Endothelial cell of umbilical vein (primary cell): ENCODE data around the gene SUGCT. TPM values are rescaled to one million over a fixed set of nuclear protein-coding genes. Genes with fewer than 3 reads are reported as not detected.
"Not testable (repeated sequence)": the region's sequence is repeated elsewhere in the genome, so short reads cannot be mapped to it uniquely, and the experiment has no call there.

Source experiments
- BruUV-seq: library from RNA; stranded (reverse); fragments of 400-500 nt; replicated peaks from 2 replicates; lab custom pipeline; 2021; lab: Mats Ljungman, UMichigan
- CTCF ChIA-PET: fragments of 300-600, 350-600 bp; sonication (Branson Sonifier 250); formaldehyde crosslinking; loops from one replicate; lab custom pipeline; 2021; ENCODE audit warnings: antibody characterized with exemption, inconsistent platforms; lab: Charles Lee
- POLR2A ChIA-PET: fragments of 300-600, 350-600 bp; sonication (Branson Sonifier 250); formaldehyde crosslinking; loops from one replicate; lab custom pipeline; 2021; ENCODE audit warnings: antibody characterized with exemption, inconsistent platforms; lab: Charles Lee
- DNase-seq: peaks from one replicate; pipeline ENCODE4 v3.0.0-alpha.2; 2011; ENCODE audit warnings: low read depth, low spot score
- FAIRE-seq: peaks from 2 replicates; lab custom pipeline; 2011; peaks lifted over from hg19 to GRCh38; lab: Jason Lieb, UNC
- H2AFZ ChIP-seq: 2 replicates; pipeline ENCODE4 v1.6.0; 2012; ENCODE audit warnings: low read depth, low read length, control low read depth, inconsistent platforms
- H3K27ac ChIP-seq: 2 replicates; pipeline ENCODE4 v1.5.1; 2011; ENCODE audit warnings: low read depth, mild to moderate bottlenecking, control low read depth, low read length, moderate library complexity; ENCODE audit not compliant: insufficient read depth
- H3K27me3 ChIP-seq, 2 experiments: 2 replicates each; pipeline versions ENCODE4 v1.6.0 to v1.6.1; 2011; ENCODE audit warnings: low read length in 2 of 2, mixed read lengths in 1 of 2; ENCODE audit not compliant: control insufficient read depth in 2 of 2, insufficient read depth in 2 of 2
- H3K36me3 ChIP-seq, 2 experiments: 2 replicates in 1 of 2; 3 replicates in 1 of 2; pipeline ENCODE4 v1.5.1; 2011; ENCODE audit warnings: low read length in 2 of 2, mild to moderate bottlenecking in 1 of 2, moderate library complexity in 1 of 2; ENCODE audit not compliant: control insufficient read depth in 2 of 2, insufficient read depth in 2 of 2; ENCODE audit errors: extremely low read depth in 1 of 2
- H3K4me1 ChIP-seq: 3 replicates; pipeline ENCODE4 v1.5.1; 2011; ENCODE audit warnings: mild to moderate bottlenecking, low read length; ENCODE audit not compliant: control insufficient read depth, insufficient read depth; ENCODE audit errors: extremely low read depth
- H3K4me2 ChIP-seq: 2 replicates; pipeline ENCODE4 v1.6.1; 2011; ENCODE audit warnings: low read length, control low read depth, mixed read lengths; ENCODE audit not compliant: insufficient read depth
- H3K4me3 ChIP-seq, 3 experiments: fragments of 200-600 bp in 1 of 3; sonication (generic), shearing (Covaris generic) in 1 of 3; replicated peaks in 1 of 3; 2 replicates each; pipeline ENCODE4 v1.5.1; 2011 to 2016; ENCODE audit warnings: control low read depth in 3 of 3, low read length in 3 of 3, mild to moderate bottlenecking in 2 of 3, inconsistent platforms in 1 of 3, low read depth in 1 of 3, moderate library complexity in 1 of 3; ENCODE audit not compliant: insufficient read depth in 1 of 3
- H3K79me2 ChIP-seq: 2 replicates; pipeline ENCODE4 v1.6.0; 2012; ENCODE audit warnings: low read length, inconsistent platforms; ENCODE audit not compliant: control insufficient read depth, insufficient read depth
- H3K9ac ChIP-seq: replicated peaks from 2 replicates; pipeline ENCODE3; 2011; ENCODE audit warnings: low read length, control low read depth; ENCODE audit not compliant: insufficient read depth; ENCODE audit errors: extremely low read depth
- H3K9me1 ChIP-seq: replicated peaks from 3 replicates; pipeline ENCODE4 v1.6.0; 2011; ENCODE audit warnings: mild to moderate bottlenecking, low read length; ENCODE audit not compliant: control insufficient read depth, insufficient read depth; ENCODE audit errors: extremely low read depth
- H3K9me3 ChIP-seq: replicated peaks from 2 replicates; pipeline ENCODE4 v1.5.1; 2012; ENCODE audit warnings: low read length, inconsistent platforms; ENCODE audit not compliant: control insufficient read depth, insufficient read depth
- H4K20me1 ChIP-seq: replicated peaks from 2 replicates; pipeline ENCODE3; 2011; ENCODE audit warnings: mild to moderate bottlenecking, low read length; ENCODE audit not compliant: control insufficient read depth, insufficient read depth; ENCODE audit errors: extremely low read depth
- CTCF ChIP-seq, 2 donors: IDR thresholded peaks; 1 replicate in 1 of 2; 2 replicates in 1 of 2; pipeline ENCODE4 v1.5.1; 2011; ENCODE audit warnings: low read length in 2 of 2, mild to moderate bottlenecking in 2 of 2, moderate library complexity in 2 of 2, control low read depth in 1 of 2, inconsistent platforms in 1 of 2, low read depth in 1 of 2; ENCODE audit not compliant: insufficient read depth in 1 of 2; ENCODE audit errors: extremely low read depth in 1 of 2
- EZH2 ChIP-seq: IDR thresholded peaks from 2 replicates; pipeline ENCODE4 v1.6.1; 2012; ENCODE audit warnings: borderline replicate concordance, low read depth, mild to moderate bottlenecking, moderate library complexity, low read length, inconsistent platforms; ENCODE audit not compliant: severe bottlenecking
- FOS ChIP-seq: IDR thresholded peaks from 2 replicates; pipeline ENCODE4 v1.6.1; 2011; ENCODE audit warnings: mild to moderate bottlenecking, low read length, moderate library complexity, borderline replicate concordance; ENCODE audit not compliant: insufficient read depth
- GATA2 ChIP-seq: IDR thresholded peaks from 2 replicates; pipeline ENCODE4 v1.7.0; 2011; ENCODE audit warnings: low read depth, mild to moderate bottlenecking, moderate library complexity, mixed read lengths, low read length; ENCODE audit not compliant: insufficient read length, insufficient read depth
- JUN ChIP-seq: IDR thresholded peaks from 2 replicates; pipeline ENCODE4 v1.6.1; 2011; ENCODE audit warnings: borderline replicate concordance, low read depth; ENCODE audit not compliant: insufficient read length, insufficient read depth
- MAX ChIP-seq: IDR thresholded peaks from 2 replicates; pipeline ENCODE4 v1.6.1; 2011; ENCODE audit not compliant: insufficient read depth, insufficient read length
- MYC ChIP-seq: IDR thresholded peaks from one replicate; pipeline ENCODE4 v1.6.1; 2011; ENCODE audit warnings: mild to moderate bottlenecking, low read depth, low read length
- POLR2A ChIP-seq: IDR thresholded peaks from 2 replicates; pipeline ENCODE4 v1.6.1; 2012; ENCODE audit warnings: low read depth, mild to moderate bottlenecking, control low read depth, low read length
- POLR2AphosphoS5 ChIP-seq: IDR thresholded peaks from 2 replicates; pipeline ENCODE4 v1.6.1; 2012; ENCODE audit warnings: low read depth, mild to moderate bottlenecking, control low read depth, low read length, moderate library complexity; ENCODE audit not compliant: insufficient read depth
- dilution Hi-C: fragments of 300-500 bp; cut with MboI; formaldehyde crosslinking; loops from one replicate; pipeline ENCODE4 v1.15.0; 2019; ENCODE audit warnings: low sequenced_read_pairs; ENCODE audit not compliant: extremely low pct_ligation_motif_present
- intact Hi-C: fragments of 100-400 bp; cut with micrococcal nuclease; formaldehyde crosslinking; loops from one replicate; pipeline ENCODE4 v1.10.0; 2022
- polyA plus RNA-seq, 4 experiments: library from polyadenylated mRNA; depleted of rRNA in 3 of 4; stranded (reverse) in 3 of 4; unstranded in 1 of 4; fragments of >200 nt; gene quantifications; 2 replicates each; pipeline versions ENCODE4 v1.2.1 to v1.2.3, GENCODE V29; 2011 to 2012; ENCODE audit warnings: missing spikeins in 1 of 4
- total RNA-seq: library from RNA; stranded (reverse); gene quantifications from 2 replicates; pipeline ENCODE4 v1.2.3, GENCODE V29; 2021

SUGCT gene
- total and polyA plus RNA-seq, 2 donors (not counting 3 experiments of a cell fraction or from before 2014, with no cell fraction given) = 1.2 to 1.4 TPM

DNA sequence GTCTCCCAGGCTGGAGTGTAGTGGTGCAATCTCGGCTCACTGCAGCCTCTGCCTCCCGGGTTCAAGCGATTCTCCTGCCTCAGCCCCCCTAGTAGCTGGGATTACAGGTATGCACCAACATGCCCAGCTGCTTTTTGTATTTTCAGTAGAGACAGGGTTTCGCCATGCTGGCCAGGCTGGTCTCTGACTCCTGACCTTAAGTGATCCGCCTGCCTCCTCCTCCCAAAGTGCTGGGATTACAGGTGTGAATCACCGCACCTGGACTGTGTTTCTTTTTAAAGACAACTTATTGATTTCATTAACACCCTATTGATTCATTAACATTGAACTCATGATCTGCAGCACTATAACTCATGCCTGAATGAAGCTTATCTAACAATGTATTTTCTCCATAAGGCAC lies 40.5 kb downstream of the SUGCT start:
- FAIRE-seq, H3K4me1 ChIP-seq, H2AFZ ChIP-seq, H3K79me2 ChIP-seq, BruUV-seq, POLR2A ChIA-PET, H3K4me3 ChIP-seq, H3K9ac ChIP-seq, H3K27me3 ChIP-seq, CTCF ChIA-PET, dilution Hi-C loops, H3K4me2 ChIP-seq, H3K27ac ChIP-seq, DNase-seq, H4K20me1 ChIP-seq, intact Hi-C loops, H3K9me3 ChIP-seq, H3K9me1 ChIP-seq, H3K36me3 ChIP-seq: not testable (repeated sequence)

DNA sequence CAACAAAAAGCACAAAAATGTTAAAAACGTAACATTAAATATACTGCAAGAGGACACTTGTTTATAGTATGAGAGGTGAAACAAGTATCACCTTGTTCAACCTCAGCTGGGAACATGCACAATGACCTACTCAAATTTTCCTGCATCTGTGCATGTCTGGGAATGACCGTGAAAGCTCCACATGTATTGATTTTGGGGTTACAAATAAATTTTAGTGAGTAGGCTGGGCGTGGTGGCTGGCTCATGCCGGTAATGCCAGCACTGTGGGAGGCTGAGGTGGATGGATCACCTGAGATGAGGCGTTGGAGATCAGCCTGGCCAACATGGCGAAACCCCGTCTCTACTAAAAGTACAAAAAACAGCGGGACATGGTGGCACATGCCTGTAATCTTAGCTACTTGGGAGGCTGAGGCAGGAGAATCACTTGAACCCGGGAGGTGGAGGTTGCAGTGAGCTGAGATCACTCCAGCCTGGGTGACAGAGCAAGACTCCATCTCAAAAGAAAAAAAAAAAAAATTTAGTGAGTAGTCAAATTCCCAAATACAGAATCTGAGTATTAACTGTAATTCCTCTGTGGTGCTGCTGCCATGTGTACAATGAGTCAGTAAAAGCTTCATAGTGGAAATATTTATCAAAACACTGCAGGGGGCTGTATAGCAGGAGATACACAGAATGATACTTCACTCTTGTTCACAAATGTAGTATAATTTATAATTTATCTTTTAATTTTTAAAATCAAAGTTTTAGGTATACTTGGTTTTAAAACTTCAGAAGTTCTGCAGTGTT lies 41.1 kb downstream of the SUGCT start:
- dilution Hi-C loops (no loop called here), intact Hi-C loops (no loop called here)
- FAIRE-seq = no peak
- no peaks in the 10 kb centered on the region for H3K9me1 ChIP-seq
- H3K27ac ChIP-seq = no peak overlapping the region
- H3K79me2 ChIP-seq = no peaks in the 10 kb centered on the region
- no peaks in the 10 kb centered on the region for H3K36me3 ChIP-seq
- no peaks in the 10 kb centered on the region for H4K20me1 ChIP-seq
- ChIA-PET POLR2A (no interaction called here), CTCF (no interaction called here)
- no peak overlapping the region for H3K4me2 ChIP-seq
- H3K4me1 ChIP-seq = no peaks in the 10 kb centered on the region
- H3K9me3 ChIP-seq = no peaks in the 10 kb centered on the region
- no peaks in the 10 kb centered on the region for H3K27me3 ChIP-seq
- no TSS peak for BruUV-seq
- DNase-seq = no peak
- TF ChIP-seq EZH2 = no peak
- no peak for TF ChIP-seq FOS
- no peak for TF ChIP-seq CTCF (IDR thresholded peaks at IDR 0.05; ENCODE audit: extremely low read depth in 1 of 2, insufficient read depth in 1 of 2, low read depth in 1 of 2, low read length in 2 of 2)
- TF ChIP-seq JUN = no peak
- TF ChIP-seq MYC = no peak
- TF ChIP-seq MAX = no peak
- no peak for TF ChIP-seq POLR2A
- no peak for TF ChIP-seq POLR2AphosphoS5
- TF ChIP-seq GATA2 = no peak
- H2AFZ ChIP-seq = no peak overlapping the region
- H3K4me3 ChIP-seq = no peak overlapping the region
- no peak overlapping the region for H3K9ac ChIP-seq
